GM12878 (cell line): Measurements from ENCODE around the gene EPO. TPM values are rescaled to one million over a fixed set of nuclear protein-coding genes. Genes with fewer than 3 reads are reported as not detected.

Source experiments
- BMI1 ChIP-seq: fragments of 450-650 bp; IDR thresholded peaks from 2 replicates; pipeline ENCODE4 v1.6.1; 2016; ENCODE audit warnings: mild to moderate bottlenecking, moderate library complexity, borderline replicate concordance
- E2F4 ChIP-seq: IDR thresholded peaks from 2 replicates; pipeline ENCODE4 v1.6.1; 2012; ENCODE audit warnings: low read depth, low read length, improper control_type of control experiment
- ELK1 ChIP-seq: IDR thresholded peaks from 2 replicates; pipeline ENCODE4 v1.6.1; 2012; ENCODE audit warnings: low read depth, low read length, improper control_type of control experiment
- GATAD2B ChIP-seq: fragments of 450-650 bp; conservative IDR thresholded peaks from 2 replicates; pipeline ENCODE4 v1.6.1; 2017; ENCODE audit warnings: low read depth, mild to moderate bottlenecking, moderate library complexity
- HCFC1 ChIP-seq: fragments of 150-350 bp; IDR thresholded peaks from 2 replicates; pipeline ENCODE4 v1.6.1; 2014; ENCODE audit warnings: low read length
- IRF5 ChIP-seq: fragments of 450-650 bp; IDR thresholded peaks from 2 replicates; pipeline ENCODE4 v1.6.1; 2017; ENCODE audit warnings: borderline replicate concordance
- JUND ChIP-seq: IDR thresholded peaks from 2 replicates; pipeline ENCODE4 v1.6.1; 2012; ENCODE audit warnings: low read depth, mild to moderate bottlenecking, low read length, improper control_type of control experiment, moderate library complexity
- LARP7 ChIP-seq: fragments of 450-650 bp; IDR thresholded peaks from 2 replicates; pipeline ENCODE4 v1.6.1; 2017; ENCODE audit warnings: mild to moderate bottlenecking
- PML ChIP-seq: IDR thresholded peaks from 2 replicates; pipeline ENCODE4 v1.6.1; 2012; ENCODE audit warnings: low read length, inconsistent platforms
- POLR2AphosphoS2 ChIP-seq: IDR thresholded peaks from 2 replicates; pipeline ENCODE4 v1.6.1; 2011; ENCODE audit warnings: low read depth, mild to moderate bottlenecking, low read length, improper control_type of control experiment, moderate library complexity
- RCOR1 ChIP-seq: conservative IDR thresholded peaks from 2 replicates; pipeline ENCODE4 v1.6.1; 2012; ENCODE audit warnings: low read depth, low read length, improper control_type of control experiment
- RELB ChIP-seq: fragments of 450-650 bp; IDR thresholded peaks from 2 replicates; pipeline ENCODE4 v1.6.1; 2017; ENCODE audit warnings: low read depth, mild to moderate bottlenecking, moderate library complexity
- SMARCA5 ChIP-seq: fragments of 450-650 bp; IDR thresholded peaks from 2 replicates; pipeline ENCODE4 v1.6.1; 2017; ENCODE audit warnings: mild to moderate bottlenecking
- ZBTB33 ChIP-seq: fragments of 450-650 bp; IDR thresholded peaks from 2 replicates; pipeline ENCODE4 v1.6.1; 2017; ENCODE audit warnings: mild to moderate bottlenecking
- ZBTB4 ChIP-seq: fragments of 450-650 bp; formaldehyde crosslinking; IDR thresholded peaks from 2 replicates; pipeline ENCODE4 v1.4.0; 2022; ENCODE audit warnings: mild to moderate bottlenecking, moderate library complexity
- ZNF207 ChIP-seq: fragments of 450-650 bp; IDR thresholded peaks from 2 replicates; pipeline ENCODE4 v1.6.1; 2014; ENCODE audit warnings: antibody characterized with exemption, mild to moderate bottlenecking, borderline replicate concordance
- ZNF384 ChIP-seq: IDR thresholded peaks from 2 replicates; pipeline ENCODE4 v1.6.1; 2012; ENCODE audit warnings: low read depth, mild to moderate bottlenecking, low read length, improper control_type of control experiment, borderline replicate concordance
- polyA plus RNA-seq, 11 experiments: library from polyadenylated mRNA; depleted of rRNA in 4 of 11; unstranded in 6 of 11; stranded (reverse) in 5 of 11; fragments of >200 nt; fragmentation: Nextera tagmentation in 4 of 11; fragmentation: Illumina TruSeq in 1 of 11; extraction: Ambion mirVana in 4 of 11; extraction: Trizol in 1 of 11; gene quantifications; 1 replicate in 1 of 11; 2 replicates in 10 of 11; pipeline versions ENCODE4 v1.2.1 to v1.2.3, GENCODE V29; 2011 to 2016; ENCODE audit warnings: inconsistent platforms in 2 of 11, missing spikeins in 2 of 11, low read depth in 1 of 11
- total RNA-seq, 4 experiments: library from RNA; depleted of rRNA in 3 of 4; stranded (reverse); fragments of >200 nt in 3 of 4; fragmentation: Illumina TruSeq in 1 of 4; extraction: Trizol in 1 of 4; gene quantifications; 2 replicates each; pipeline versions ENCODE4 v1.2.1 to v1.2.3, GENCODE V29; 2013 to 2021

EPO gene
- total and polyA plus RNA-seq, 10 of the 15 experiments (the other 5 are each of a cell fraction or from before 2014, with no cell fraction given): 0.06 to 0.19 TPM; not detected in 8

GRCh38 chr7:100705753-100706671 lies 14.3 kb upstream of the EPO start, which contains the start of gene POP7 (continued):
- peak; percentile 75 for TF ChIP-seq ELK1
- no peak for TF ChIP-seq BMI1
- TF ChIP-seq ZBTB33: no peak
- TF ChIP-seq PML: peak; percentile 70
- peak; percentile 93; the same call in 1 of the 2 replicates for TF ChIP-seq RCOR1
- TF ChIP-seq IRF5: peak; percentile 80
- no peak for TF ChIP-seq ZBTB4 (CRISPR knock-in tag)
- TF ChIP-seq JUND: 0 out of 2 replicates have a peak, but pooled peaks have one; percentile 6
- TF ChIP-seq ZNF384: no peak
- TF ChIP-seq HCFC1: peak; percentile 63; the same call in 1 of the 2 replicates
- peak; percentile 85 for TF ChIP-seq E2F4
- TF ChIP-seq SMARCA5: 0 out of 2 replicates have a peak, but pooled peaks have one; percentile 7
- peak; percentile 41 for TF ChIP-seq GATAD2B
- TF ChIP-seq POLR2AphosphoS2: peak; percentile 60
- peak; percentile 63; the same call in 1 of the 2 replicates for TF ChIP-seq ZNF207
- peak; percentile 41; the same call in 1 of the 2 replicates for TF ChIP-seq RELB
- peak; percentile 7 for TF ChIP-seq LARP7
